HepG2 (cell line): ENCODE data around the gene DAAM1. TPM values are rescaled to one million over a fixed set of nuclear protein-coding genes. Genes with fewer than 3 reads are reported as not detected.

Experiments used
- ATAC-seq: fragments of 200-7000 bp; cut with Tn5 transposase; 3 replicates; pipeline ENCODE4 v1.9.1; 2020; ENCODE audit warnings: mild to moderate bottlenecking, moderate library complexity
- BruUV-seq: library from RNA; stranded (reverse); fragments of 400-500 nt; replicated peaks from 2 replicates; lab custom pipeline; 2021; lab: Mats Ljungman, UMichigan
- CTCF ChIA-PET: fragments of 300-600 bp; formaldehyde crosslinking; extraction: SDS; loops from one replicate; lab custom pipeline; 2021; ENCODE audit warnings: low total read pairs, inconsistent platforms, low intra/inter-chr PET ratio; lab: Yijun Ruan, JAX
- POLR2A ChIA-PET: fragments of 350-600 bp; sonication (Branson Sonifier 250); formaldehyde crosslinking; loops from one replicate; lab custom pipeline; 2020; ENCODE audit warnings: antibody characterized with exemption, inconsistent platforms; lab: Yijun Ruan, JAX
- DNase-seq: peaks from one replicate; pipeline ENCODE4 v3.0.0-alpha.2; 2015; ENCODE audit warnings: low spot score
- FAIRE-seq: peaks from 3 replicates; lab custom pipeline; 2011; peaks lifted over from hg19 to GRCh38; lab: Jason Lieb, UNC
- H2AFZ ChIP-seq: one replicate; pipeline ENCODE4 v1.6.1; 2011; ENCODE audit warnings: low read length, inconsistent platforms
- H3K27ac ChIP-seq: fragments of 300-600 bp; 3 replicates; pipeline ENCODE4 v1.8.0; 2011; ENCODE audit warnings: mixed run types, mild to moderate bottlenecking, mixed read lengths, low read length, inconsistent platforms; ENCODE audit not compliant: insufficient read depth; ENCODE audit errors: extremely low read length
- H3K27me3 ChIP-seq, 2 experiments: fragments of 200-600 bp in 1 of 2; 2 replicates in 1 of 2; 3 replicates in 1 of 2; pipeline versions ENCODE4 v1.6.0 to v1.8.0; 2011; ENCODE audit warnings: low read length in 2 of 2, mild to moderate bottlenecking in 2 of 2, moderate library complexity in 2 of 2, inconsistent platforms in 1 of 2; ENCODE audit not compliant: insufficient read depth in 2 of 2, control insufficient read depth in 1 of 2
- H3K36me3 ChIP-seq, 2 experiments: fragments of 200-600 bp in 1 of 2; replicated peaks in 1 of 2; 2 replicates in 1 of 2; 3 replicates in 1 of 2; pipeline versions ENCODE4 v1.5.1 to v1.8.0; 2011; ENCODE audit warnings: low read length in 2 of 2, inconsistent platforms in 1 of 2; ENCODE audit not compliant: insufficient read depth in 2 of 2, control insufficient read depth in 1 of 2
- H3K4me1 ChIP-seq: 2 replicates; pipeline ENCODE4 v1.5.1; 2012; ENCODE audit warnings: low read length, inconsistent platforms; ENCODE audit not compliant: insufficient read depth
- H3K4me2 ChIP-seq: 2 replicates; pipeline ENCODE4 v1.6.0; 2011; ENCODE audit warnings: low read depth, low read length, inconsistent platforms
- H3K4me3 ChIP-seq, 3 experiments: fragments of 200-600 bp in 1 of 3; sonication (generic), shearing (Covaris generic) in 1 of 3; replicated peaks in 1 of 3; 2 replicates each; pipeline ENCODE4 v1.5.1; 2011 to 2016; ENCODE audit warnings: low read length in 3 of 3, inconsistent platforms in 2 of 3, low read depth in 2 of 3, mild to moderate bottlenecking in 2 of 3, control low read depth in 1 of 3, mixed read lengths in 1 of 3; ENCODE audit not compliant: insufficient read depth in 1 of 3
- H3K79me2 ChIP-seq: one replicate; pipeline ENCODE4 v1.6.1; 2011; ENCODE audit warnings: low read length, inconsistent platforms; ENCODE audit not compliant: insufficient read depth
- H3K9ac ChIP-seq: 2 replicates; pipeline ENCODE4 v1.6.0; 2011; ENCODE audit warnings: mild to moderate bottlenecking, low read depth, low read length, inconsistent platforms; ENCODE audit not compliant: insufficient read depth
- H3K9me3 ChIP-seq: 2 replicates; pipeline ENCODE4 v1.5.1; 2012; ENCODE audit warnings: mild to moderate bottlenecking, low read length
- H4K20me1 ChIP-seq: 2 replicates; pipeline ENCODE4 v1.6.0; 2011; ENCODE audit warnings: inconsistent platforms, mild to moderate bottlenecking, low read length, moderate library complexity; ENCODE audit not compliant: insufficient read depth
- NFKB2 ChIP-seq: sonication (generic); formaldehyde crosslinking; IDR thresholded peaks from 2 replicates; pipeline ENCODE4 v1.4.0; 2020; ENCODE audit warnings: missing genetic modification reagents, borderline replicate concordance
- PHF8 ChIP-seq: sonication (generic); formaldehyde crosslinking; IDR thresholded peaks from 2 replicates; pipeline ENCODE4 v1.5.0; 2020; ENCODE audit warnings: missing genetic modification reagents
- ZBTB8A ChIP-seq: sonication (generic); formaldehyde crosslinking; IDR thresholded peaks from 2 replicates; pipeline ENCODE4 v1.4.0; 2020; ENCODE audit warnings: mild to moderate bottlenecking, low read depth, missing genetic modification reagents, borderline replicate concordance
- ZFP62 ChIP-seq: sonication (generic); formaldehyde crosslinking; IDR thresholded peaks from 2 replicates; pipeline ENCODE4 v1.4.0; 2020; ENCODE audit warnings: missing genetic modification reagents
- WGBS: methylation state at CpG from one replicate; pipeline ENCODE4 v1.1.6; 2017; ENCODE audit warnings: low lambda C conversion rate; 5-methylcytosine and 5-hydroxymethylcytosine counted together
- in situ Hi-C: cut with HindIII; loops from 2 replicates; pipeline ENCODE4 v1.10.0; 2017; ENCODE audit warnings: low pct_unique_long_range_greater_than_20kb; ENCODE audit not compliant: extremely low pct_ligation_motif_present
- intact Hi-C: fragments of 100-400 bp; cut with micrococcal nuclease; formaldehyde crosslinking; loops from one replicate; pipeline ENCODE4 v1.10.0; 2022; ENCODE audit not compliant: unreplicated experiment
- polyA plus RNA-seq, 8 experiments: library from polyadenylated mRNA; depleted of rRNA in 3 of 8; stranded (reverse) in 7 of 8; unstranded in 1 of 8; fragments of >200 nt; fragmentation: Illumina TruSeq in 4 of 8; extraction: Trizol in 4 of 8; gene quantifications; 2 replicates each; pipeline versions ENCODE4 v1.2.1 to v1.2.3, GENCODE V29; 2011 to 2016; ENCODE audit warnings: low read depth in 4 of 8, missing spikeins in 1 of 8, mixed read lengths in 1 of 8; ENCODE audit not compliant: insufficient read depth in 1 of 8
- total RNA-seq, 5 experiments: library from RNA; depleted of rRNA; stranded (reverse); fragments of >200 nt; fragmentation: Illumina TruSeq; extraction: Trizol; gene quantifications; 2 replicates each; pipeline ENCODE4 v1.2.3, GENCODE V29; 2016; ENCODE audit warnings: low read depth in 1 of 5
- TF ChIP-seq, protein P1 (sequence below): sonication (generic); formaldehyde crosslinking; IDR thresholded peaks from 2 replicates; pipeline ENCODE4 v1.8.1; 2022; ENCODE audit warnings: low read depth, mild to moderate bottlenecking, missing genetic modification reagents
- TF ChIP-seq, protein P2 (sequence below): sonication (generic); formaldehyde crosslinking; IDR thresholded peaks from 2 replicates; pipeline ENCODE4 v1.4.0; 2020; ENCODE audit warnings: mild to moderate bottlenecking, missing genetic modification reagents
- TF ChIP-seq, protein P3 (sequence below): fragments of 450-650 bp; IDR thresholded peaks from 2 replicates; pipeline ENCODE4 v1.6.1; 2016

The DAAM1 gene
- total and polyA plus RNA-seq, 2 of the 13 experiments (the other 11 are each of a cell fraction or from before 2014, with no cell fraction given) = 10.9 to 24.5 TPM

DNA sequence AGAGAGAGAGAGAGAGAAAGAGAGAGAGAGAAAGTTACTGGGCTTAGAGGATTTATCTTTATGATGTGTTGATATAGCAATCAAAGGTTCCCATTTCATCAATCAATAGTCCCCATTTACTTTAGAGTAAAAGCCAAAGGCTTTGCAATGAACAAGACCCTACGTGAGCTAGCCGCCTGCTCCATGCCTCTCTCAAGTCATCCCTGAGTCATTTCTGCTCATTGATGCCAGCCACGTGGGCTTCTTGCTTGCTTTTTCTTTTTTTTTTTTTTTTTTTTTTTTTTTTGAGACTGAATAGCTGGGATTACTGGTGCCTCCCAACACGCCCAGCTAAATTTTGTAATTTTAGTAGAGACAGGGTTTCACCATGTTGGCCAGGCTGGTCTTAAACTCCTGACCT, 205.8 kb downstream of the DAAM1 start:
- Histone ChIP-seq H3K9ac (no peak overlapping the region), H3K4me2 (no peak overlapping the region), H2AFZ (no peak overlapping the region), H4K20me1 (no peaks in the 10 kb centered on the region), H3K4me3 (no peak overlapping the region), H3K36me3 (no peaks in the 10 kb centered on the region), H3K27me3 (no peaks in the 10 kb centered on the region), H3K79me2 (no peaks in the 10 kb centered on the region), H3K4me1 (0 out of 2 replicates have a peak, but pooled peaks cover 4% of the 10 kb centered on the region), H3K27ac (no peak overlapping the region), H3K9me3 (no peaks in the 10 kb centered on the region)
- TF ChIP-seq ZBTB8A (CRISPR knock-in tag) = no peak
- TF ChIP-seq ZFP62 = no peak
- TF ChIP-seq, protein P1, sequence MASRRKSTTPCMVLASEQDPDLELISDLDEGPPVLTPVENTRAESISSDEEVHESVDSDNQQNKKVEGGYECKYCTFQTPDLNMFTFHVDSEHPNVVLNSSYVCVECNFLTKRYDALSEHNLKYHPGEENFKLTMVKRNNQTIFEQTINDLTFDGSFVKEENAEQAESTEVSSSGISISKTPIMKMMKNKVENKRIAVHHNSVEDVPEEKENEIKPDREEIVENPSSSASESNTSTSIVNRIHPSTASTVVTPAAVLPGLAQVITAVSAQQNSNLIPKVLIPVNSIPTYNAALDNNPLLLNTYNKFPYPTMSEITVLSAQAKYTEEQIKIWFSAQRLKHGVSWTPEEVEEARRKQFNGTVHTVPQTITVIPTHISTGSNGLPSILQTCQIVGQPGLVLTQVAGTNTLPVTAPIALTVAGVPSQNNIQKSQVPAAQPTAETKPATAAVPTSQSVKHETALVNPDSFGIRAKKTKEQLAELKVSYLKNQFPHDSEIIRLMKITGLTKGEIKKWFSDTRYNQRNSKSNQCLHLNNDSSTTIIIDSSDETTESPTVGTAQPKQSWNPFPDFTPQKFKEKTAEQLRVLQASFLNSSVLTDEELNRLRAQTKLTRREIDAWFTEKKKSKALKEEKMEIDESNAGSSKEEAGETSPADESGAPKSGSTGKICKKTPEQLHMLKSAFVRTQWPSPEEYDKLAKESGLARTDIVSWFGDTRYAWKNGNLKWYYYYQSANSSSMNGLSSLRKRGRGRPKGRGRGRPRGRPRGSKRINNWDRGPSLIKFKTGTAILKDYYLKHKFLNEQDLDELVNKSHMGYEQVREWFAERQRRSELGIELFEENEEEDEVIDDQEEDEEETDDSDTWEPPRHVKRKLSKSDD (CRISPR knock-in tag) = no peak
- TF ChIP-seq PHF8 (CRISPR knock-in tag) = no peak
- TF ChIP-seq, protein P2, sequence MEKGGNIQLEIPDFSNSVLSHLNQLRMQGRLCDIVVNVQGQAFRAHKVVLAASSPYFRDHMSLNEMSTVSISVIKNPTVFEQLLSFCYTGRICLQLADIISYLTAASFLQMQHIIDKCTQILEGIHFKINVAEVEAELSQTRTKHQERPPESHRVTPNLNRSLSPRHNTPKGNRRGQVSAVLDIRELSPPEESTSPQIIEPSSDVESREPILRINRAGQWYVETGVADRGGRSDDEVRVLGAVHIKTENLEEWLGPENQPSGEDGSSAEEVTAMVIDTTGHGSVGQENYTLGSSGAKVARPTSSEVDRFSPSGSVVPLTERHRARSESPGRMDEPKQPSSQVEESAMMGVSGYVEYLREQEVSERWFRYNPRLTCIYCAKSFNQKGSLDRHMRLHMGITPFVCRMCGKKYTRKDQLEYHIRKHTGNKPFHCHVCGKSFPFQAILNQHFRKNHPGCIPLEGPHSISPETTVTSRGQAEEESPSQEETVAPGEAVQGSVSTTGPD = no peak
- no peak for TF ChIP-seq NFKB2 (CRISPR knock-in tag)
- TF ChIP-seq, protein P3, sequence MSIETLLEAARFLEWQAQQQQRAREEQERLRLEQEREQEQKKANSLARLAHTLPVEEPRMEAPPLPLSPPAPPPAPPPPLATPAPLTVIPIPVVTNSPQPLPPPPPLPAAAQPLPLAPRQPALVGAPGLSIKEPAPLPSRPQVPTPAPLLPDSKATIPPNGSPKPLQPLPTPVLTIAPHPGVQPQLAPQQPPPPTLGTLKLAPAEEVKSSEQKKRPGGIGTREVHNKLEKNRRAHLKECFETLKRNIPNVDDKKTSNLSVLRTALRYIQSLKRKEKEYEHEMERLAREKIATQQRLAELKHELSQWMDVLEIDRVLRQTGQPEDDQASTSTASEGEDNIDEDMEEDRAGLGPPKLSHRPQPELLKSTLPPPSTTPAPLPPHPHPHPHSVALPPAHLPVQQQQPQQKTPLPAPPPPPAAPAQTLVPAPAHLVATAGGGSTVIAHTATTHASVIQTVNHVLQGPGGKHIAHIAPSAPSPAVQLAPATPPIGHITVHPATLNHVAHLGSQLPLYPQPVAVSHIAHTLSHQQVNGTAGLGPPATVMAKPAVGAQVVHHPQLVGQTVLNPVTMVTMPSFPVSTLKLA = no peak
- no peak for ATAC-seq
- DNase-seq = no peak
- no TSS peak for BruUV-seq
- CTCF ChIA-PET = no interaction called here
- in situ Hi-C loops (no loop called here), intact Hi-C loops (no loop called here)
- 84% methylated on average over 4 of the region's 4 CpGs for WGBS
- POLR2A ChIA-PET = no interaction called here
- FAIRE-seq = no peak
